Smooth muscle cell (in vitro differentiated cells): ENCODE results near the gene SAMSN1. TPM values are rescaled to one million over a fixed set of nuclear protein-coding genes. Genes with fewer than 3 reads are reported as not detected.

Experiments used
- DNase-seq: peaks from one replicate; lab custom pipeline; 2025; ENCODE audit not compliant: unreplicated experiment; lab: John Stamatoyannopoulos, UW
- H2AFZ ChIP-seq: fragments of 200-600 bp; sonication (generic); 2 replicates; pipeline ENCODE4 v1.6.0; 2016; ENCODE audit warnings: antibody characterized with exemption, low read depth, mild to moderate bottlenecking
- H3F3A ChIP-seq: fragments of 200-600 bp; sonication (generic); 2 replicates; pipeline ENCODE4 v1.6.0; 2017; ENCODE audit warnings: antibody characterized with exemption, low read depth
- H3K27ac ChIP-seq: fragments of 200-600 bp; sonication (generic); 2 replicates; pipeline ENCODE4 v1.5.1; 2016; ENCODE audit warnings: low read depth, mild to moderate bottlenecking
- H3K27me3 ChIP-seq: fragments of 200-600 bp; sonication (generic); 2 replicates; pipeline ENCODE4 v1.6.1; 2016; ENCODE audit warnings: low read depth, mild to moderate bottlenecking
- H3K36me3 ChIP-seq: fragments of 200-600 bp; sonication (generic); 2 replicates; pipeline ENCODE4 v1.5.1; 2016; ENCODE audit warnings: low read depth
- H3K4me1 ChIP-seq: fragments of 200-600 bp; sonication (generic); 2 replicates; pipeline ENCODE4 v1.5.1; 2016; ENCODE audit warnings: low read depth
- H3K4me2 ChIP-seq: fragments of 200-600 bp; sonication (generic); 2 replicates; pipeline ENCODE4 v1.6.0; 2016; ENCODE audit warnings: mild to moderate bottlenecking
- H3K4me3 ChIP-seq: fragments of 200-600 bp; sonication (generic); 2 replicates; pipeline ENCODE4 v1.5.1; 2016; ENCODE audit warnings: mild to moderate bottlenecking
- H3K79me2 ChIP-seq: fragments of 200-600 bp; sonication (generic); 2 replicates; pipeline ENCODE4 v1.6.0; 2016; ENCODE audit warnings: low read depth, mild to moderate bottlenecking
- H3K9ac ChIP-seq: fragments of 200-600 bp; sonication (generic); 2 replicates; pipeline ENCODE4 v1.6.0; 2016; ENCODE audit warnings: low read depth
- H3K9me3 ChIP-seq: fragments of 200-600 bp; sonication (generic); replicated peaks from 2 replicates; pipeline ENCODE4 v1.5.1; 2016; ENCODE audit warnings: low read depth
- H4K20me1 ChIP-seq: fragments of 200-600 bp; sonication (generic); 2 replicates; pipeline ENCODE4 v1.6.0; 2016; ENCODE audit warnings: low read depth
- CTCF ChIP-seq: fragments of 200-600 bp; sonication (generic); IDR thresholded peaks from 2 replicates; pipeline ENCODE4 v1.5.1; 2017; ENCODE audit warnings: borderline replicate concordance, mild to moderate bottlenecking, antibody characterized with exemption; ENCODE audit not compliant: insufficient read depth, poor library complexity, severe bottlenecking
- WGBS: methylation state at CpG from one replicate; pipeline ENCODE4 v1.1.7; 2016; ENCODE audit warnings: low lambda C conversion rate; 5-methylcytosine and 5-hydroxymethylcytosine counted together
- polyA plus RNA-seq: library from polyadenylated mRNA; unstranded; fragments of >200 nt; fragmentation: Nextera tagmentation; extraction: Ambion mirVana; gene quantifications from 2 replicates; pipeline ENCODE4 v1.2.1, GENCODE V29; 2016
- total RNA-seq: library from RNA; depleted of rRNA; stranded (reverse); fragments of >200 nt; gene quantifications from 2 replicates; pipeline ENCODE4 v1.2.3, GENCODE V29; 2014

Gene SAMSN1
- total and polyA plus RNA-seq, 2 experiments from 2014 or later = 0.13 TPM; not detected in 1

- Histone ChIP-seq H3K4me3 (no peak overlapping the region), H3F3A (no peaks in the 10 kb centered on the region), H3K4me1 (no peaks in the 10 kb centered on the region), H3K79me2 (no peaks in the 10 kb centered on the region), H3K27ac (no peak overlapping the region), H4K20me1 (no peaks in the 10 kb centered on the region), H3K9me3 (no peaks in the 10 kb centered on the region), H3K36me3 (no peaks in the 10 kb centered on the region), H3K9ac (no peak overlapping the region), H2AFZ (no peak overlapping the region), H3K4me2 (no peak overlapping the region), H3K27me3 (no peaks in the 10 kb centered on the region)
- no peak for DNase-seq
- no peak for TF ChIP-seq CTCF
Observed at GRCh38 chr21:14542638-14543037, 3.5 kb downstream of the SAMSN1 start.

GRCh38 chr21:14541841-14542490 is 4.1 kb downstream of the SAMSN1 start:
- Histone ChIP-seq H3K79me2 (no peaks in the 10 kb centered on the region), H2AFZ (no peak overlapping the region), H3K4me3 (no peak overlapping the region), H3F3A (no peaks in the 10 kb centered on the region), H3K36me3 (no peaks in the 10 kb centered on the region), H3K27ac (no peak overlapping the region), H3K4me2 (no peak overlapping the region), H3K4me1 (no peaks in the 10 kb centered on the region), H3K9ac (no peak overlapping the region), H3K27me3 (no peaks in the 10 kb centered on the region), H3K9me3 (no peaks in the 10 kb centered on the region), H4K20me1 (no peaks in the 10 kb centered on the region)
- no peak for TF ChIP-seq CTCF
- no peak for DNase-seq
- 65% methylated on average over 8 of the region's 8 CpGs for WGBS

DNA sequence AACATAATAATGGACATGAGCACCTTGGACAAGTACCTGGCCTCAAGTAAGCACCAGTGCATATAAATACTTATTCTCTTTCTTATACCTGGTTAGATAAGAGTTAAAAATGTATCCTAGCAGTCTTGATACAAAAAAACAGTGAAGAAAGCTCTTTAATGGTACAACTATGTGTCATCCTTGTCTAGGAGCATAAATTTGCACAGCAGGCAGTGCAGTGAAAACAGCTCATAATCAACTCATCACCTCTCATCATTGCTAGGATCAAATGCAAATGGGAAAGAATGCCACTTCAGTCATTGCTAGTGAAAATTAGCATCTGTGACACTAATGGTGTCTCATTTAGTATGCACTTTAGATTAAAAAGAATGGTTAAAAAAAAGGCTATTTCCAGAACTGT is 7.6 kb downstream of the SAMSN1 start:
- Histone ChIP-seq H3K4me1 (no peaks in the 10 kb centered on the region), H3K27ac (no peak overlapping the region), H3K9me3 (no peaks in the 10 kb centered on the region), H3K79me2 (no peaks in the 10 kb centered on the region), H2AFZ (no peak overlapping the region), H3F3A (no peaks in the 10 kb centered on the region), H4K20me1 (no peaks in the 10 kb centered on the region), H3K27me3 (no peaks in the 10 kb centered on the region), H3K9ac (no peak overlapping the region), H3K4me2 (no peak overlapping the region), H3K36me3 (no peaks in the 10 kb centered on the region), H3K4me3 (no peak overlapping the region)
- TF ChIP-seq CTCF = no peak
- DNase-seq = no peak

DNA sequence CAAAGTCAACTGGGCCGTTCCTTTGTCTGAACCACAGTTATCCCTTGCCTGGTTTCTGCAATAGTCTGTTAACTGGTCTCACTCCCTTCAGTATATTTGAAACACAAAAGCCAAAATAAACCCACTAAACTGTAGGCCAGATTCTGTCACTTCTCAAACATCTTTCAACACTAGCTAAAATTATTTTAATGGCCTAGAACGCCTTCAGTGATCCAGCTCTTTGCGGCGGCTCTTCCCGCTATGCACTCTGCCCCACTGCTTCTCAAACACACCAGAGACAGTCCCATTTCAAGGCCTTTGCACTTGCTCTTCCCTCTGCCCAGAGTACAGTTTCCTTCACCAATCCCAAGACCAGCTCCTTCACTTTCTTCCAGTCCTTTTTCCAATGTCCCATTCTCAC is 9.2 kb downstream of the SAMSN1 start:
- Histone ChIP-seq H3K36me3 (no peaks in the 10 kb centered on the region), H4K20me1 (no peaks in the 10 kb centered on the region), H3K9ac (no peak overlapping the region), H3K4me2 (no peak overlapping the region), H3K4me1 (no peaks in the 10 kb centered on the region), H3F3A (no peaks in the 10 kb centered on the region), H3K79me2 (no peaks in the 10 kb centered on the region), H3K27me3 (no peaks in the 10 kb centered on the region), H3K27ac (no peak overlapping the region), H3K9me3 (no peaks in the 10 kb centered on the region), H2AFZ (no peak overlapping the region), H3K4me3 (no peak overlapping the region)
- no peak for DNase-seq
- WGBS = 94% methylated on average over 5 of the region's 5 CpGs
- no peak for TF ChIP-seq CTCF
